Sigmoid colon (tissue), 7 donors: ENCODE data around the gene SUMO3. TPM values are rescaled to one million over a fixed set of nuclear protein-coding genes. Genes with fewer than 3 reads are reported as not detected.
A peak's percentile ranks its signal among the peaks of the same experiment; 100 is the strongest.

Experiments used
- DNase-seq: peaks from one replicate; pipeline ENCODE4 v3.0.0-alpha.2; 2019
- H3K27ac ChIP-seq, 4 donors: fragments of 200-600 bp; sonication (generic); one replicate each; pipeline ENCODE4 v1.5.1; 2016 to 2019; ENCODE audit warnings: mild to moderate bottlenecking in 1 of 4
- H3K27me3 ChIP-seq, 3 donors: fragments of 200-600 bp; sonication (generic); one replicate each; pipeline ENCODE4 v1.5.1; 2019; ENCODE audit warnings: mild to moderate bottlenecking in 1 of 3
- H3K36me3 ChIP-seq, 4 donors: fragments of 200-600 bp; sonication (generic); one replicate each; pipeline ENCODE4 v1.5.1; 2016 to 2019
- H3K4me1 ChIP-seq, 4 donors: fragments of 200-600 bp; sonication (generic); one replicate each; pipeline ENCODE4 v1.5.1; 2017 to 2019
- H3K4me3 ChIP-seq, 4 donors: fragments of 200-600 bp; sonication (generic); one replicate each; pipeline ENCODE4 v1.5.1; 2017 to 2019; ENCODE audit warnings: mild to moderate bottlenecking in 2 of 4, moderate library complexity in 1 of 4
- H3K9me3 ChIP-seq, 4 donors: fragments of 200-600 bp in 3 of 4; sonication (generic) in 3 of 4; one replicate each; pipeline versions ENCODE4 v1.5.1 to v1.6.1; 2013 to 2019
- CTCF ChIP-seq, 4 experiments: fragments of 450-650 bp in 3 of 4; fragments of 200-600 bp in 1 of 4; IDR thresholded peaks; one replicate each; pipeline ENCODE4 v1.5.1; 2016 to 2019; ENCODE audit warnings: antibody characterized with exemption in 4 of 4, mild to moderate bottlenecking in 3 of 4, moderate library complexity in 2 of 4
- EP300 ChIP-seq, 4 donors: sonication (generic); formaldehyde crosslinking; IDR thresholded peaks; one replicate each; pipeline ENCODE4 v1.6.1; 2017; ENCODE audit warnings: antibody characterized with exemption in 4 of 4
- POLR2A ChIP-seq, 2 donors: fragments of 450-650 bp; IDR thresholded peaks; one replicate each; pipeline ENCODE4 v1.6.1; 2016; ENCODE audit warnings: antibody characterized with exemption in 2 of 2, mild to moderate bottlenecking in 2 of 2, moderate library complexity in 2 of 2
- POLR2AphosphoS5 ChIP-seq, 4 donors: sonication (generic); formaldehyde crosslinking; IDR thresholded peaks; one replicate each; pipeline ENCODE4 v1.6.1; 2017; ENCODE audit warnings: antibody characterized with exemption in 4 of 4
- WGBS, 2 donors: extraction: QIAGEN DNeasy Blood & Tissue Kit; methylation state at CpG; one replicate each; pipeline ENCODE4 v1.1.7; 2013; 5-methylcytosine and 5-hydroxymethylcytosine counted together
- intact Hi-C: fragments of 100-400 bp; cut with DNase I; formaldehyde crosslinking; loops from one replicate; pipeline ENCODE4 v1.15.1; 2023
- polyA plus RNA-seq, 3 donors: library from polyadenylated mRNA; stranded (reverse); fragments of 200-250 nt; gene quantifications; one replicate each; pipeline ENCODE4 v1.2.3, GENCODE V29; 2013
- total RNA-seq, 4 donors: library from RNA; depleted of rRNA; stranded (reverse); fragments of >200 nt; gene quantifications; one replicate each; pipeline ENCODE4 v1.1.0, GENCODE V29; 2016
- donor health status: healthy with polysubstance abuse.
- donor health status: Bipolar disorder and iron deficiency.
- donor health status: healthy.

SUMO3 gene
- total and polyA plus RNA-seq, 7 donors, result 52.4 to 104 (median 60.1) TPM

GRCh38 chr21:44771896-44772525 lies 45.9 kb downstream of the SUMO3 start:
- Histone ChIP-seq H3K27ac (no peak overlapping the region), H3K4me3 (no peak overlapping the region), H3K27me3 (no peaks in the 10 kb centered on the region), H3K36me3 (peaks cover 17 to 81% (median 35%) of the 10 kb centered on the region in 4 donors), H3K9me3 (no peaks in the 10 kb centered on the region), H3K4me1 (peaks cover 0 to 13% (median 6%) of the 10 kb centered on the region in 4 donors)
- DNase-seq, result no peak
- TF ChIP-seq POLR2A (IDR thresholded peaks at IDR 0.05), result no peak
- TF ChIP-seq POLR2AphosphoS5 (IDR thresholded peaks at IDR 0.05), result no peak
- TF ChIP-seq CTCF (IDR thresholded peaks at IDR 0.05), result no peak
- no peak for TF ChIP-seq EP300 (IDR thresholded peaks at IDR 0.05)
- WGBS, 2 donors, result 96 to 97% methylated on average over 17 of the region's 17 CpGs
- intact Hi-C loops, result no loop called here

- Histone ChIP-seq H3K27me3 (no peaks in the 10 kb centered on the region), H3K4me1 (peaks cover 0 to 13% (median 6%) of the 10 kb centered on the region in 4 donors), H3K9me3 (no peaks in the 10 kb centered on the region), H3K36me3 (peaks cover 6 to 46% (median 24%) of the 10 kb centered on the region in 4 donors), H3K27ac (peak overlapping the region in 1 of 4 donors; percentile 57), H3K4me3 (no peak overlapping the region)
- 90% methylated on average over 30 of the region's 30 CpGs for WGBS, 2 donors
- DNase-seq, result peak; percentile 61
- TF ChIP-seq POLR2AphosphoS5 (IDR thresholded peaks at IDR 0.05), result no peak
- TF ChIP-seq CTCF (IDR thresholded peaks at IDR 0.05), result no peak
- no peak for TF ChIP-seq EP300 (IDR thresholded peaks at IDR 0.05)
- TF ChIP-seq POLR2A (IDR thresholded peaks at IDR 0.05), result no peak
- intact Hi-C loops, result no loop called here
These were observed 49.7 kb downstream of the SUMO3 start for GRCh38 chr21:44767834-44768831.

- Histone ChIP-seq H3K27me3 (no peaks in the 10 kb centered on the region), H3K9me3 (no peaks in the 10 kb centered on the region), H3K27ac (no peak overlapping the region), H3K36me3 (peaks cover 0 to 34% (median 17%) of the 10 kb centered on the region in 4 donors), H3K4me3 (no peak overlapping the region), H3K4me1 (peaks cover 0 to 13% (median 6%) of the 10 kb centered on the region in 4 donors)
- 68 to 76% methylated on average over 11 of the region's 11 CpGs for WGBS, 2 donors
- intact Hi-C loops, result no loop called here
- no peak for TF ChIP-seq EP300 (IDR thresholded peaks at IDR 0.05)
- no peak for TF ChIP-seq POLR2A (IDR thresholded peaks at IDR 0.05)
- no peak for TF ChIP-seq POLR2AphosphoS5 (IDR thresholded peaks at IDR 0.05)
- TF ChIP-seq CTCF (IDR thresholded peaks at IDR 0.05), result no peak
- DNase-seq, result no peak
These were observed 51.0 kb downstream of the SUMO3 start for GRCh38 chr21:44766818-44767354.

GRCh38 chr21:44766014-44766817 lies 51.6 kb downstream of the SUMO3 start:
- H3K27ac ChIP-seq, result no peak overlapping the region
- intact Hi-C loops, result no loop called here
- peaks cover 0 to 13% (median 6%) of the 10 kb centered on the region in 4 donors for H3K4me1 ChIP-seq
- TF ChIP-seq EP300 (IDR thresholded peaks at IDR 0.05) (no peak), POLR2AphosphoS5 (IDR thresholded peaks at IDR 0.05) (no peak)
- no peaks in the 10 kb centered on the region for H3K9me3 ChIP-seq
- H3K27me3 ChIP-seq, result no peaks in the 10 kb centered on the region
- no peak overlapping the region for H3K4me3 ChIP-seq
- DNase-seq, result no peak
- 80 to 87% methylated on average over 24 of the region's 24 CpGs for WGBS, 2 donors
- H3K36me3 ChIP-seq, result peaks cover 0 to 27% (median 12%) of the 10 kb centered on the region in 4 donors
